Measurements from ENCODE around the gene CNDP1. TPM values are rescaled to one million over a fixed set of nuclear protein-coding genes. Genes with fewer than 3 reads are reported as not detected.

Gene CNDP1
- total RNA-seq, 2 donors from 2014 or later: under 0.01 TPM; not detected in 1

DNA sequence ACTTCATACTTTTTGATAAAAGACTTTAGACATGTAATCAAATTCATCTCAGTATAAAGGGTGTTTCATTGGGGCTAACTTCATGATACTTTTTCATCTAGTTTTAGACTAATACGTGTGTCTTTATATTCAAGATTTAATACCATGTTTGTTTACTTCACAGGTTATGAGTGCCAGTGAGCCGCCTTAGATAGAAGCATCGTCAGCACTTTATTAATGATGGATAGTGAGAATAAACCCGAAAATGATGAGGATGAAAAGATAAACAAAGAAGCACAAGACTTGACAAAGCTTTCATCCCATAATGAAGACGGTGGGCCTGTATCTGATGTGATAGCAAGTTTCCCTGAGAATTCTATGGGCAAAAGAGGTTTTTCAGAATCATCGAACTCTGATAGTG is 96.5 kb downstream of the CNDP1 start:
- Histone ChIP-seq H3K4me1 (no peaks in the 10 kb centered on the region), H3K27me3 (no peaks in the 10 kb centered on the region), H3K9me3 (no peaks in the 10 kb centered on the region), H3K36me3 (replicated peaks in 1 of 2; ENCODE audit: insufficient read depth in 1 of 2, low read depth in 2 of 2) (peaks cover 0 to 3% of the 10 kb centered on the region in 2 donors), H3K4me3 (no peak overlapping the region), H3K27ac (no peak overlapping the region)
- ATAC-seq (no peak), DNase-seq (no peak)
- intact Hi-C loops (cut with DNase I): no loop called here
- TF ChIP-seq CTCF (IDR thresholded peaks at IDR 0.05) (no peak), POLR2A (IDR thresholded peaks at IDR 0.05) (no peak)
- 73 to 89% methylated on average over 6 of the region's 6 CpGs for WGBS, 2 donors

- Histone ChIP-seq H3K27me3 (no peaks in the 10 kb centered on the region), H3K9me3 (no peaks in the 10 kb centered on the region), H3K27ac (no peak overlapping the region), H3K4me3 (no peak overlapping the region), H3K4me1 (no peaks in the 10 kb centered on the region), H3K36me3 (replicated peaks in 1 of 2; ENCODE audit: insufficient read depth in 1 of 2, low read depth in 2 of 2) (peaks cover 0 to 3% of the 10 kb centered on the region in 2 donors)
- TF ChIP-seq CTCF (IDR thresholded peaks at IDR 0.05) (no peak), POLR2A (IDR thresholded peaks at IDR 0.05) (no peak)
- no peak for ATAC-seq
- intact Hi-C loops (cut with DNase I): no loop called here
- DNase-seq: no peak
- WGBS, 2 donors: 65 to 78% methylated on average over 2 of the region's 2 CpGs
These were observed 96.9 kb downstream of the CNDP1 start for GRCh38 chr18:74631212-74631611.

GRCh38 chr18:74631623-74632350 is 97.5 kb downstream of the CNDP1 start:
- Histone ChIP-seq H3K36me3 (replicated peaks in 1 of 2; ENCODE audit: insufficient read depth in 1 of 2, low read depth in 2 of 2) (peaks cover 0 to 3% of the 10 kb centered on the region in 2 donors), H3K27ac (no peak overlapping the region), H3K27me3 (no peaks in the 10 kb centered on the region), H3K9me3 (no peaks in the 10 kb centered on the region), H3K4me1 (no peaks in the 10 kb centered on the region), H3K4me3 (no peak overlapping the region)
- ATAC-seq (no peak), DNase-seq (no peak)
- no peak for TF ChIP-seq CTCF (IDR thresholded peaks at IDR 0.05)
- TF ChIP-seq POLR2A (IDR thresholded peaks at IDR 0.05): no peak
- 67 to 86% methylated on average over 13 of the region's 13 CpGs for WGBS, 2 donors
- intact Hi-C loops (cut with DNase I): no loop called here

GRCh38 chr18:74632351-74632679 is 98.0 kb downstream of the CNDP1 start:
- ATAC-seq (no peak), DNase-seq (no peak)
- Histone ChIP-seq H3K36me3 (replicated peaks in 1 of 2; ENCODE audit: insufficient read depth in 1 of 2, low read depth in 2 of 2) (peaks cover 0 to 3% of the 10 kb centered on the region in 2 donors), H3K27me3 (no peaks in the 10 kb centered on the region), H3K9me3 (no peaks in the 10 kb centered on the region), H3K27ac (no peak overlapping the region), H3K4me3 (no peak overlapping the region), H3K4me1 (no peaks in the 10 kb centered on the region)
- intact Hi-C loops (cut with DNase I): no loop called here
- 82 to 86% methylated on average over 6 of the region's 6 CpGs for WGBS, 2 donors
- TF ChIP-seq POLR2A (IDR thresholded peaks at IDR 0.05) (no peak), CTCF (IDR thresholded peaks at IDR 0.05) (no peak)

- intact Hi-C loops (cut with DNase I): no loop called here
- H3K4me3 ChIP-seq: no peak overlapping the region
- H3K27me3 ChIP-seq: no peaks in the 10 kb centered on the region
- no peaks in the 10 kb centered on the region for H3K4me1 ChIP-seq
- TF ChIP-seq POLR2A (IDR thresholded peaks at IDR 0.05) (no peak), CTCF (IDR thresholded peaks at IDR 0.05) (no peak)
- ATAC-seq (no peak), DNase-seq (no peak)
- H3K9me3 ChIP-seq: no peaks in the 10 kb centered on the region
- WGBS, 2 donors: 91 to 94% methylated on average over 4 of the region's 4 CpGs
- H3K36me3 ChIP-seq (replicated peaks in 1 of 2; ENCODE audit: insufficient read depth in 1 of 2, low read depth in 2 of 2): peaks cover 0 to 3% of the 10 kb centered on the region in 2 donors
- H3K27ac ChIP-seq: no peak overlapping the region
These were observed 98.6 kb downstream of the CNDP1 start for GRCh38 chr18:74632856-74633255.

Data from body of pancreas (tissue), 4 donors.